ENCODE results near the gene SCAPER.

The SCAPER gene

GRCh38 chr15:76637166-76637565 is 268.0 kb downstream of the SCAPER start:
- Histone ChIP-seq H3K4ac (ENCODE audit: low read depth, low read length) (no peak overlapping the region), H3K36me3 (ENCODE audit: control insufficient read depth, insufficient read depth, low read length) (no peaks in the 10 kb centered on the region), H3K9ac (ENCODE audit: low read length) (no peak overlapping the region), H3K79me1 (ENCODE audit: low read length) (no peaks in the 10 kb centered on the region), H3K79me2 (ENCODE audit: control insufficient read depth, insufficient read depth, low read length) (no peaks in the 10 kb centered on the region), H3K27me3 (ENCODE audit: insufficient read depth, low read length, poor library complexity) (no peaks in the 10 kb centered on the region), H3K18ac (ENCODE audit: low read length) (no peak overlapping the region), H2BK5ac (ENCODE audit: low read length) (no peak overlapping the region), H4K5ac (ENCODE audit: low read length) (no peak overlapping the region), H2AK5ac (ENCODE audit: low read length) (no peak overlapping the region), H3K4me1 (ENCODE audit: control insufficient read depth, low read depth, low read length) (no peaks in the 10 kb centered on the region), H3K56ac (ENCODE audit: low read length) (no peak overlapping the region), H3K4me3 (ENCODE audit: low read length) (no peak overlapping the region), H3K23ac (ENCODE audit: low read length) (no peak overlapping the region), H2BK15ac (replicated peaks; ENCODE audit: low read depth) (no peak overlapping the region), H2BK120ac (ENCODE audit: low read depth, low read length) (no peak overlapping the region), H3K4me2 (ENCODE audit: low read length) (no peak overlapping the region), H4K8ac (ENCODE audit: low read depth, low read length) (no peak overlapping the region), H3K27ac (ENCODE audit: low read depth, low read length) (no peak overlapping the region)
- no CpG with 5 or more reads among the region's 1 CpG for WGBS (ENCODE audit: extremely low coverage, insufficient coverage, low lambda C conversion rate)
- DNase-seq = no peak

- Histone ChIP-seq H2BK5ac (ENCODE audit: low read length) (no peak overlapping the region), H3K18ac (ENCODE audit: low read length) (no peak overlapping the region), H3K4ac (ENCODE audit: low read depth, low read length) (no peak overlapping the region), H3K27ac (ENCODE audit: low read depth, low read length) (no peak overlapping the region), H3K56ac (ENCODE audit: low read length) (no peak overlapping the region), H3K4me2 (ENCODE audit: low read length) (no peak overlapping the region), H2BK120ac (ENCODE audit: low read depth, low read length) (no peak overlapping the region), H4K5ac (ENCODE audit: low read length) (no peak overlapping the region), H3K79me1 (ENCODE audit: low read length) (no peaks in the 10 kb centered on the region), H3K9ac (ENCODE audit: low read length) (no peak overlapping the region), H2AK5ac (ENCODE audit: low read length) (no peak overlapping the region), H4K8ac (ENCODE audit: low read depth, low read length) (no peak overlapping the region), H3K4me1 (ENCODE audit: control insufficient read depth, low read depth, low read length) (no peaks in the 10 kb centered on the region), H3K79me2 (ENCODE audit: control insufficient read depth, insufficient read depth, low read length) (no peaks in the 10 kb centered on the region), H2BK15ac (replicated peaks; ENCODE audit: low read depth) (no peak overlapping the region), H3K23ac (ENCODE audit: low read length) (no peak overlapping the region), H3K36me3 (ENCODE audit: control insufficient read depth, insufficient read depth, low read length) (no peaks in the 10 kb centered on the region), H3K4me3 (ENCODE audit: low read length) (no peak overlapping the region), H3K27me3 (ENCODE audit: insufficient read depth, low read length, poor library complexity) (no peaks in the 10 kb centered on the region)
- no peak for DNase-seq
Measured at GRCh38 chr15:76636059-76636458, 269.1 kb downstream of the SCAPER start.

- no peak overlapping the region for H3K4me3 ChIP-seq (ENCODE audit: low read length)
- H2BK15ac ChIP-seq (replicated peaks; ENCODE audit: low read depth) = no peak overlapping the region
- H3K79me1 ChIP-seq (ENCODE audit: low read length) = no peaks in the 10 kb centered on the region
- H3K4ac ChIP-seq (ENCODE audit: low read depth, low read length) = no peak overlapping the region
- H3K79me2 ChIP-seq (ENCODE audit: control insufficient read depth, insufficient read depth, low read length) = no peaks in the 10 kb centered on the region
- H3K4me2 ChIP-seq (ENCODE audit: low read length) = no peak overlapping the region
- H2BK5ac ChIP-seq (ENCODE audit: low read length) = no peak overlapping the region
- H4K8ac ChIP-seq (ENCODE audit: low read depth, low read length) = no peak overlapping the region
- no peak overlapping the region for H4K5ac ChIP-seq (ENCODE audit: low read length)
- WGBS (ENCODE audit: extremely low coverage, insufficient coverage, low lambda C conversion rate) = no CpG with 5 or more reads among the region's 4 CpGs
- no peak overlapping the region for H3K9ac ChIP-seq (ENCODE audit: low read length)
- H3K36me3 ChIP-seq (ENCODE audit: control insufficient read depth, insufficient read depth, low read length) = no peaks in the 10 kb centered on the region
- no peak overlapping the region for H2BK120ac ChIP-seq (ENCODE audit: low read depth, low read length)
- H3K27me3 ChIP-seq (ENCODE audit: insufficient read depth, low read length, poor library complexity) = no peaks in the 10 kb centered on the region
- H2AK5ac ChIP-seq (ENCODE audit: low read length) = no peak overlapping the region
- no peak overlapping the region for H3K23ac ChIP-seq (ENCODE audit: low read length)
- no peak for DNase-seq
- H3K56ac ChIP-seq (ENCODE audit: low read length) = no peak overlapping the region
- no peak overlapping the region for H3K27ac ChIP-seq (ENCODE audit: low read depth, low read length)
- no peak overlapping the region for H3K18ac ChIP-seq (ENCODE audit: low read length)
- no peaks in the 10 kb centered on the region for H3K4me1 ChIP-seq (ENCODE audit: control insufficient read depth, low read depth, low read length)
Measured at GRCh38 chr15:76626611-76627010, 278.5 kb downstream of the SCAPER start.

GRCh38 chr15:76625267-76625666 is 279.9 kb downstream of the SCAPER start:
- Histone ChIP-seq H2AK5ac (ENCODE audit: low read length) (no peak overlapping the region), H4K5ac (ENCODE audit: low read length) (no peak overlapping the region), H2BK15ac (replicated peaks; ENCODE audit: low read depth) (no peak overlapping the region), H3K27me3 (ENCODE audit: insufficient read depth, low read length, poor library complexity) (no peaks in the 10 kb centered on the region), H3K27ac (ENCODE audit: low read depth, low read length) (no peak overlapping the region), H3K4me1 (ENCODE audit: control insufficient read depth, low read depth, low read length) (no peaks in the 10 kb centered on the region), H3K9ac (ENCODE audit: low read length) (no peak overlapping the region), H3K56ac (ENCODE audit: low read length) (no peak overlapping the region), H3K18ac (ENCODE audit: low read length) (no peak overlapping the region), H3K79me2 (ENCODE audit: control insufficient read depth, insufficient read depth, low read length) (no peaks in the 10 kb centered on the region), H3K4ac (ENCODE audit: low read depth, low read length) (no peak overlapping the region), H3K4me3 (ENCODE audit: low read length) (no peak overlapping the region), H3K23ac (ENCODE audit: low read length) (no peak overlapping the region), H3K4me2 (ENCODE audit: low read length) (no peak overlapping the region), H3K79me1 (ENCODE audit: low read length) (no peaks in the 10 kb centered on the region), H2BK5ac (ENCODE audit: low read length) (no peak overlapping the region), H3K36me3 (ENCODE audit: control insufficient read depth, insufficient read depth, low read length) (no peaks in the 10 kb centered on the region), H4K8ac (ENCODE audit: low read depth, low read length) (no peak overlapping the region), H2BK120ac (ENCODE audit: low read depth, low read length) (no peak overlapping the region)
- WGBS (ENCODE audit: extremely low coverage, insufficient coverage, low lambda C conversion rate) = no CpG with 5 or more reads among the region's 4 CpGs
- DNase-seq = peak; percentile 23

- no peak overlapping the region for H2BK15ac ChIP-seq (replicated peaks; ENCODE audit: low read depth)
- no peak overlapping the region for H4K5ac ChIP-seq (ENCODE audit: low read length)
- no peaks in the 10 kb centered on the region for H3K36me3 ChIP-seq (ENCODE audit: control insufficient read depth, insufficient read depth, low read length)
- H3K23ac ChIP-seq (ENCODE audit: low read length) = no peak overlapping the region
- H3K27me3 ChIP-seq (ENCODE audit: insufficient read depth, low read length, poor library complexity) = no peaks in the 10 kb centered on the region
- H3K4ac ChIP-seq (ENCODE audit: low read depth, low read length) = no peak overlapping the region
- no peak overlapping the region for H3K27ac ChIP-seq (ENCODE audit: low read depth, low read length)
- H2BK5ac ChIP-seq (ENCODE audit: low read length) = no peak overlapping the region
- no peaks in the 10 kb centered on the region for H3K79me2 ChIP-seq (ENCODE audit: control insufficient read depth, insufficient read depth, low read length)
- DNase-seq = no peak
- H3K9ac ChIP-seq (ENCODE audit: low read length) = no peak overlapping the region
- H3K4me2 ChIP-seq (ENCODE audit: low read length) = no peak overlapping the region
- H3K4me3 ChIP-seq (ENCODE audit: low read length) = no peak overlapping the region
- no peaks in the 10 kb centered on the region for H3K79me1 ChIP-seq (ENCODE audit: low read length)
- H3K4me1 ChIP-seq (ENCODE audit: control insufficient read depth, low read depth, low read length) = no peaks in the 10 kb centered on the region
- no peak overlapping the region for H4K8ac ChIP-seq (ENCODE audit: low read depth, low read length)
- no peak overlapping the region for H3K18ac ChIP-seq (ENCODE audit: low read length)
- H3K56ac ChIP-seq (ENCODE audit: low read length) = no peak overlapping the region
- H2AK5ac ChIP-seq (ENCODE audit: low read length) = no peak overlapping the region
- no peak overlapping the region for H2BK120ac ChIP-seq (ENCODE audit: low read depth, low read length)
Measured at GRCh38 chr15:76614725-76615124, 290.4 kb downstream of the SCAPER start.

GRCh38 chr15:76588811-76589747 is 316.1 kb downstream of the SCAPER start:
- Histone ChIP-seq H2BK5ac (ENCODE audit: low read length) (no peak overlapping the region), H3K9ac (ENCODE audit: low read length) (no peak overlapping the region), H2AK5ac (ENCODE audit: low read length) (no peak overlapping the region), H3K79me1 (ENCODE audit: low read length) (no peaks in the 10 kb centered on the region), H3K4ac (ENCODE audit: low read depth, low read length) (no peak overlapping the region), H3K4me2 (ENCODE audit: low read length) (no peak overlapping the region), H3K56ac (ENCODE audit: low read length) (no peak overlapping the region), H2BK15ac (replicated peaks; ENCODE audit: low read depth) (no peak overlapping the region), H3K4me3 (ENCODE audit: low read length) (no peak overlapping the region), H2BK120ac (ENCODE audit: low read depth, low read length) (no peak overlapping the region), H4K5ac (ENCODE audit: low read length) (no peak overlapping the region), H3K18ac (ENCODE audit: low read length) (no peak overlapping the region), H3K4me1 (ENCODE audit: control insufficient read depth, low read depth, low read length) (no peaks in the 10 kb centered on the region), H3K36me3 (ENCODE audit: control insufficient read depth, insufficient read depth, low read length) (no peaks in the 10 kb centered on the region), H3K79me2 (ENCODE audit: control insufficient read depth, insufficient read depth, low read length) (no peaks in the 10 kb centered on the region), H3K27me3 (ENCODE audit: insufficient read depth, low read length, poor library complexity) (no peaks in the 10 kb centered on the region), H3K27ac (ENCODE audit: low read depth, low read length) (no peak overlapping the region), H4K8ac (ENCODE audit: low read depth, low read length) (no peak overlapping the region), H3K23ac (ENCODE audit: low read length) (no peak overlapping the region)
- no CpG with 5 or more reads among the region's 7 CpGs for whole genome bisulfite sequencing (ENCODE audit: extremely low coverage, insufficient coverage, low lambda C conversion rate)
- peak; percentile 19 for DNase-seq

Measured in mesendoderm (in vitro differentiated cells).